Neural cell (in vitro differentiated cells): Measurements from ENCODE around the gene RMDN2. TPM values are rescaled to one million over a fixed set of nuclear protein-coding genes. Genes with fewer than 3 reads are reported as not detected.

ENCODE experiments used
- H2AFZ ChIP-seq: fragments of 200-600, 300-800 bp; sonication (generic), shearing (Covaris generic); 2 replicates; pipeline ENCODE4 v1.6.0; 2014; ENCODE audit warnings: low read depth, mild to moderate bottlenecking, antibody characterized with exemption, low read length, moderate library complexity
- H3F3A ChIP-seq: fragments of 200-600 bp; shearing (Covaris generic); 2 replicates; pipeline ENCODE4 v1.6.1; 2016; ENCODE audit warnings: mild to moderate bottlenecking, moderate library complexity, mixed read lengths, antibody characterized with exemption, low read length; ENCODE audit not compliant: insufficient read depth, poor library complexity, severe bottlenecking
- H3K27ac ChIP-seq: fragments of 200-600, 300-800 bp; sonication (generic), shearing (Covaris generic); 2 replicates; pipeline ENCODE4 v1.5.1; 2014; ENCODE audit warnings: mild to moderate bottlenecking, low read length, moderate library complexity
- H3K27me3 ChIP-seq: fragments of 300-800, 200-600 bp; sonication (generic), shearing (Covaris generic); 2 replicates; pipeline ENCODE4 v1.6.0; 2014; ENCODE audit warnings: mild to moderate bottlenecking, low read depth, low read length, moderate library complexity; ENCODE audit not compliant: insufficient read depth
- H3K36me3 ChIP-seq: fragments of 300-800, 200-600 bp; sonication (generic), shearing (Covaris generic); 2 replicates; pipeline ENCODE4 v1.5.1; 2014; ENCODE audit warnings: mild to moderate bottlenecking, antibody characterized with exemption, low read length, moderate library complexity; ENCODE audit not compliant: insufficient read depth
- H3K4me2 ChIP-seq: fragments of 300-800, 200-600 bp; sonication (generic), shearing (Covaris generic); 2 replicates; pipeline ENCODE4 v1.6.0; 2014; ENCODE audit warnings: mild to moderate bottlenecking, low read length
- H3K4me3 ChIP-seq: fragments of 300-800, 200-600 bp; sonication (generic), shearing (Covaris generic); 2 replicates; pipeline ENCODE4 v1.5.1; 2014; ENCODE audit warnings: mild to moderate bottlenecking, low read length, moderate library complexity
- H3K79me2 ChIP-seq: fragments of 200-600 bp; shearing (Covaris generic); replicated peaks from 2 replicates; pipeline ENCODE4 v1.6.0; 2014; ENCODE audit warnings: mild to moderate bottlenecking, low read length, moderate library complexity; ENCODE audit not compliant: insufficient read depth
- H3K9ac ChIP-seq: fragments of 300-800, 200-600 bp; sonication (generic), shearing (Covaris generic); 2 replicates; pipeline ENCODE4 v1.6.1; 2016; ENCODE audit warnings: mild to moderate bottlenecking, low read length, mixed read lengths
- H3K9me2 ChIP-seq: fragments of 200-600 bp; shearing (Covaris generic); 2 replicates; pipeline ENCODE4 v1.6.1; 2016; ENCODE audit warnings: mild to moderate bottlenecking, low read length, mixed read lengths; ENCODE audit not compliant: insufficient read depth
- H3K9me3 ChIP-seq: fragments of 200-600, 300-800 bp; sonication (generic), shearing (Covaris generic); 2 replicates; pipeline ENCODE4 v1.6.1; 2016; ENCODE audit warnings: mild to moderate bottlenecking, mixed run types, low read length, moderate library complexity, mixed read lengths
- H4K20me1 ChIP-seq: fragments of 200-600 bp; shearing (Covaris generic); 2 replicates; pipeline ENCODE4 v1.6.1; 2016; ENCODE audit warnings: mild to moderate bottlenecking, mixed run types; ENCODE audit not compliant: insufficient read depth
- CTCF ChIP-seq: fragments of 450-650 bp; IDR thresholded peaks from 2 replicates; pipeline ENCODE4 v1.5.1; 2014; ENCODE audit warnings: antibody characterized with exemption, mild to moderate bottlenecking, moderate library complexity; ENCODE audit not compliant: poor library complexity, severe bottlenecking
- EP300 ChIP-seq: fragments of 450-650 bp; conservative IDR thresholded peaks from 2 replicates; pipeline ENCODE4 v1.6.1; 2014; ENCODE audit warnings: antibody characterized with exemption, mild to moderate bottlenecking, moderate library complexity; ENCODE audit not compliant: poor library complexity, severe bottlenecking
- EZH2 ChIP-seq: fragments of 200-600, 300-800 bp; shearing (Covaris generic), sonication (generic); IDR thresholded peaks from 2 replicates; pipeline ENCODE4 v1.6.1; 2014; ENCODE audit warnings: antibody characterized with exemption, low read length, borderline replicate concordance, mild to moderate bottlenecking; ENCODE audit not compliant: insufficient read depth, poor library complexity, severe bottlenecking
- MXI1 ChIP-seq: fragments of 450-650 bp; conservative IDR thresholded peaks from 2 replicates; pipeline ENCODE4 v1.6.1; 2014; ENCODE audit warnings: antibody characterized with exemption, mild to moderate bottlenecking; ENCODE audit not compliant: poor library complexity, severe bottlenecking
- POLR2AphosphoS5 ChIP-seq: IDR thresholded peaks from 2 replicates; pipeline ENCODE4 v1.6.1; 2012
- RAD21 ChIP-seq: fragments of 450-650 bp; conservative IDR thresholded peaks from 2 replicates; pipeline ENCODE4 v1.6.1; 2014; ENCODE audit warnings: antibody characterized with exemption, mild to moderate bottlenecking, moderate library complexity
- REST ChIP-seq: IDR thresholded peaks from 2 replicates; pipeline ENCODE4 v1.6.1; 2012; ENCODE audit warnings: borderline replicate concordance
- SMC3 ChIP-seq: fragments of 450-650 bp; conservative IDR thresholded peaks from 2 replicates; pipeline ENCODE4 v1.6.1; 2014; ENCODE audit warnings: antibody characterized with exemption, mild to moderate bottlenecking, moderate library complexity; ENCODE audit not compliant: poor library complexity
- TAF1 ChIP-seq: IDR thresholded peaks from 2 replicates; pipeline ENCODE4 v1.6.1; 2012; ENCODE audit warnings: low read depth
- polyA plus RNA-seq: library from polyadenylated mRNA; depleted of rRNA; stranded (reverse); fragments of >200 nt; gene quantifications from 2 replicates; pipeline ENCODE4 v1.2.3, GENCODE V29; 2014

Gene RMDN2
- polyA plus RNA-seq, 1 donor from 2014 or later = 5.5 TPM

- Histone ChIP-seq H3K4me2 (no peak overlapping the region), H3K27me3 (no peaks in the 10 kb centered on the region), H3K27ac (no peak overlapping the region), H3K4me3 (no peak overlapping the region), H3K36me3 (no peaks in the 10 kb centered on the region), H3F3A (no peaks in the 10 kb centered on the region), H3K9me3 (no peaks in the 10 kb centered on the region), H4K20me1 (no peaks in the 10 kb centered on the region), H3K9ac (no peak overlapping the region), H3K79me2 (no peaks in the 10 kb centered on the region), H3K9me2 (no peaks in the 10 kb centered on the region), H2AFZ (no peak overlapping the region)
- TF ChIP-seq POLR2AphosphoS5 (no peak), TAF1 (no peak), REST (no peak), CTCF (no peak), EZH2 (no peak)
These were observed 38.3 kb upstream of the RMDN2 start for GRCh38 chr2:37886745-37887144.

GRCh38 chr2:37887286-37887685 lies 37.8 kb upstream of the RMDN2 start:
- Histone ChIP-seq H2AFZ (no peak overlapping the region), H4K20me1 (no peaks in the 10 kb centered on the region), H3K9me3 (no peaks in the 10 kb centered on the region), H3K9me2 (no peaks in the 10 kb centered on the region), H3K27ac (no peak overlapping the region), H3K9ac (no peak overlapping the region), H3K36me3 (no peaks in the 10 kb centered on the region), H3K79me2 (no peaks in the 10 kb centered on the region), H3K4me2 (no peak overlapping the region), H3K4me3 (no peak overlapping the region), H3F3A (no peaks in the 10 kb centered on the region), H3K27me3 (no peaks in the 10 kb centered on the region)
- TF ChIP-seq CTCF (no peak), REST (no peak), EP300 (no peak), MXI1 (no peak), POLR2AphosphoS5 (no peak), SMC3 (no peak), EZH2 (no peak), RAD21 (no peak), TAF1 (no peak)
